Epidermal melanocyte (primary cell): ENCODE data around the gene SPRING1.
"Not testable (repeated sequence)": the region's sequence is repeated elsewhere in the genome, so short reads cannot be mapped to it uniquely, and the experiment has no call there.

Source experiments
- DNase-seq: peaks from one replicate; pipeline ENCODE4 v3.0.0; 2011; ENCODE audit warnings: low spot score; ENCODE audit not compliant: insufficient read length

Gene SPRING1, protein sequence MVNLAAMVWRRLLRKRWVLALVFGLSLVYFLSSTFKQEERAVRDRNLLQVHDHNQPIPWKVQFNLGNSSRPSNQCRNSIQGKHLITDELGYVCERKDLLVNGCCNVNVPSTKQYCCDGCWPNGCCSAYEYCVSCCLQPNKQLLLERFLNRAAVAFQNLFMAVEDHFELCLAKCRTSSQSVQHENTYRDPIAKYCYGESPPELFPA

DNA sequence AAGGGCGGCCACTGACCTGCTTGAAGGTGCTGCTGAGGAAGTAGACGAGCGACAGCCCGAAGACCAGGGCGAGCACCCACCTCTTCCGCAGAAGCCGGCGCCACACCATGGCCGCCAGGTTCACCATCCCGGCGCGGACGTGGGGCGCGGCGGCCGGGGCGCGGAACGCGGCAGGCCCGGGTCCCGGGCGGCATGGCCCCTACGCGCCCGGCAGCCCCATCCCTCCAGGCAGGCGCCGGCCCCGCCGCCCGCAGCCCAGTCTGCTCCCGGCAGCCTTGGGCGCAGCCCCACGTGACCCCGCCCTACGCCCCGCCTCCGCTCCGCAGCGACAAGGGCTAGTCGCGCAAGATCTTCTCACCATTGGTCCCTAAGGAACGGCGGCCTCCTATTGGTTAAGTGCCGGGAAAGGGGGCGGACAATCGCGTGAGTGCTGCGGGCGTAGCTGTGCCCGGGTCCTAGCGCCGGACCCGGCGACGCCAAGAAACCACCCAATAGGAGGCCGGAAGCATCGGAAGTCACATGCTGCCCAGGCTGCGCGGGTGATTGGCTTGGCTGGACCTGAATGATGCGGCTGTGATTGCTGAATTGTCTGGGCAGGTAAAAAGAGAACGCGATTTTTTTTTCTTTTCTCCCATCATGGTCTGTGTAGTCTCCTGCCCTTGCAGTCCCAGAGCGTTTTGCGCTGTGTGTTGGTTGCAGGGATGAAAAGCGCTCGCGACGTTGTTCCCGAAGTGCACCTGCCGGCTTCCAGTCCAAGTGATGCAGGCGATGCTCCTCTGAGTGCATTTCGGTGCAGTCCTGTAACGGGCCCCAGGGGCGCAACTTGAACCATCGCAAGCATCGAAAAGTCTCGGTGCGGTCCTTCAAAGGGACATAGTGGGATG lies at the start of gene SPRING1, which contains the start of gene RNFT2:
SPRING1 (minus strand) TSS at position 296 of the 884 bp plus-strand sequence; CDS start at position 127, 169 bp downstream.
RNFT2 (plus strand) TSS at position 542 of the 884 bp plus-strand sequence. CDS start 2,183 bp downstream, outside the sequence.
- DNase-seq: peak; percentile 99

- no peak for DNase-seq
These were observed 46.4 kb upstream of the SPRING1 start for GRCh38 chr12:116784238-116784612.

- DNase-seq: no peak
These were observed 45.8 kb upstream of the SPRING1 start for GRCh38 chr12:116783525-116784237.

DNA sequence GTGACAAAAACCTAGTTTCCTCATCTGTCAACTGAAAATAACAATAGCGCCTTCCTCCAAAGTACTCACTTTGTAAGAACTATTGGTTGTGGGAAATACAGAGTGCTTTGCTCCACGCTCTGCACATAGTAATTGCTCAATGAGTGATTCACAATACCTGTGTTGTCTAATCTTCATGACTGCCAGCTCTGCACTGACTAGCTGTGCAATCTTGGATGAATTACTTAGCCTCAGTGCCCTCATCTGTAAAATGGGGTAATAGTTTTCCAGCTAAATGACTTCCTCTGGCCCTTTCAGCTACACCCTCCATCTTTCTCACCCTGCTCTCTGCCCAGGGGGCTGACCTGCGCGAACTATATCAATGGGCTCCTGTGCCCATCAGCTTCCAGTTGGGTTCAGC lies 43.1 kb upstream of the SPRING1 start:
- no peak for DNase-seq

- no peak for DNase-seq
These were observed 41.7 kb upstream of the SPRING1 start for GRCh38 chr12:116779597-116779996.

DNA sequence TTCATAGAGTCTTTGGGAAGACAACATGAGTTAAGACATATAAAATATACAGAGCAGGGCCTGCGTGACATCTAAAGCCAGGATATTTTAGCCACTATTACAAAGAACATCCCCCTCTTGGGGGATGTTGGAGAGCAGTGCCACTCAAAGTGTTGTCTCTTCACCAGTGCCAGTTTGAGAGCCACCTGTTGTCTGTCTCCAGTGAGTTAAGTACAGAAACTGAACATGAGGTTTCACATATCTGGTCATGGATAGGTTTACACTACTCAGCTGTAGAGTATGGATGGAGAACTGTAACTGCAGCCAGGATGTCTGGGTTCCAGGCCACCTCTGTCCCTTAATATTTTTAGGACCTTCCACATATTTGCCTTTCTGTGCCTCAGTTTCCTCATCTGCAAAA lies 39.4 kb upstream of the SPRING1 start:
- no peak for DNase-seq

GRCh38 chr12:116774020-116774419 lies 36.2 kb upstream of the SPRING1 start:
- no peak for DNase-seq

DNA sequence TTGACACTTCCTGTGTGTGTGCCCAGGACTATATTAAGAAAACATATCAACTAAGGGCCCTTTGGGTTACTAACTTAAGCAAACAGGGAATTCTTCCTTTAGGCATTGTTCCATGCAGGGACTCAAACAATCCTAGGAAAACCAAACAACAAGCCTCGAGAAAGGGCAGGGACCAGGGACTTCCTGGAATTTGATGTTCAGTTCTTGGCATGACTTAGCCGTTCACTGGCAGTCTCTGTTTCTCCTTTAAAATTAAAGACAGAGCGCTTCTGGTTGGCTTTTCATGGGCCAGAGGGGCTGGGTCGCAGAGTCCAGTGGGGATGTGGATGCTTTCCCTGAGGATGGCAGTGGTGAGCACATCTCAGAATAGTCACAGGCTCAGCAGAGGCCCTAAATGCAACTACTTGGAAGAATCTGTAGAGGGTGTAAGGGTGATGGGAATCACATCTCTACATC lies 35.4 kb upstream of the SPRING1 start:
- DNase-seq: no peak

- DNase-seq: no peak
These were observed 33.8 kb upstream of the SPRING1 start for GRCh38 chr12:116771651-116772050.

DNA sequence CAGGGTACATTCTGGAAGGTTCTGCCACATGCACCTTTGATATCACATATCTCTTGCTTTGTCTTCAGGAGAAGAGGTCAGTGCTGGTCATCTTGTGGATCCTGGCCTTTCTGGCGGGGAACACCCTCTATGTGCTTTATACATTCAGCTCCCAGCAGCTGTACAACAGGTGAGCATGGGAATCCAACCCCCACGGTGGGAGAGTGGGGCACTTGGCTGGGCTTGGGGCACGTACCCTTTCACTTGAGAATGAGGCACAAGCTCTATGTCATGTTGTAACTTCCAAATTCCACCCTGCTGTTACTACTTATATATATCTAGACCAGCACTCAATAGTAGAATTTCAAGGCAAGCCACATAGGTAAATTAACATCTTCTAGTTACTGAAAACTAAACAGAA lies 28.9 kb upstream of the SPRING1 start:
- DNase-seq: no peak

DNA sequence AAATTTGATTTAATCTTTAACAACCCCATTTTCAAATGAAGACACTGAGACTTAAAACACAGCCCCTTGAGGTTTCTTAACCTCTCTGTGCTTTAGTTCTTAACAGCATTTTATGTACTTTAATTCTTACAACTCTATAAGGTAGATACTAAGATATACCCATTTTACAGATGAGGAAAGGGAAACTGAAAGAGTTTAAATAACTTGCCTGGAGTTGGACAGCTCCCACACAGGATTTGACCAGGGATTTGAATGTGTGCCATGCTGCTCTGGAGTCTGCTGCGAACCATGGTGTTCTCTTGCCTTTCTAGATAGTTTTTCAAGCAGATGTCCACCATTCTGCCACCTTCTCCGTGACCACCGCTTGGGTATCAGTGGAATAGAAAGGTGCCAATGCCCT lies 28.4 kb upstream of the SPRING1 start:
- no peak for DNase-seq

DNA sequence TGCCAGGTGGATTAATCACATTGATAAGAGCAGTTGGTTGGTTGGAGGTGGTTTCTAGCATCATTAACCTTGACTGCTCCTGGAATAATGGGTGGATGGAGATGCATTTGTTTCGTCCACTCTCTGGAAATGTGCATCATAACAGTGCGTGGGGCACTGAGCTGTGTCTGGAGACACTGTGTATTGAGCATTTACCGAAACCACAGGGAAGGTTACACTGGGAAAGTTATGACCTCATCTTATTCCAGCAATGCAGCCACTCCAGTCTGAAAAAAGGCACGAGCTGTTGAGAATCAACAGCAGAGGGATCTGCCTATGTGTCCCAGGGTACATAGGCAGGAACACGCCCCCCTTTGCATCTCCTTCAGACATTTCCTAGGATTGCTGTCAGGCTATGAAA lies 27.4 kb upstream of the SPRING1 start:
- no peak for DNase-seq

DNA sequence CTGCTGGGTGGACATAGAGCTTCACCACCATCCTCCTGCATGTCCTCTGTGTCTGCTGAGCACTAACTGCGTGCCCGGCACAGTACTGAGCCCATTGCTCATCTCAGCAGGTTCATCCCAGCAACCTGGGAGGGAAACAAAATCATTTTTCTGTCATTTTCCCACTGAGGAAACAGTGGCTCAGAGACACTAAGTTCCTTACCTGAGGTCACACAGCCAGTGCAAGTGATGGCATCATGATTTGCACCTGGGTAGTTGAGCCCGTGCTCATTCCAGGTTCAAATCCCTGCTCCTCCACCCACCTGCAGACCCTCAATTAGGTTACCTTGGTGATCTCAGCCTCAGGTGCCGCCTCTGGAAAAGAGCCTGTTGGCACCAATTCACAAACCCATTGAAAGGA lies 23.6 kb upstream of the SPRING1 start:
- no peak for DNase-seq

GRCh38 chr12:116760622-116761020 lies 22.8 kb upstream of the SPRING1 start:
- no peak for DNase-seq

GRCh38 chr12:116759783-116760621 lies 22.1 kb upstream of the SPRING1 start:
- no peak for DNase-seq

- DNase-seq: not testable (repeated sequence)
These were observed 16.9 kb upstream of the SPRING1 start for GRCh38 chr12:116754783-116755182.

DNA sequence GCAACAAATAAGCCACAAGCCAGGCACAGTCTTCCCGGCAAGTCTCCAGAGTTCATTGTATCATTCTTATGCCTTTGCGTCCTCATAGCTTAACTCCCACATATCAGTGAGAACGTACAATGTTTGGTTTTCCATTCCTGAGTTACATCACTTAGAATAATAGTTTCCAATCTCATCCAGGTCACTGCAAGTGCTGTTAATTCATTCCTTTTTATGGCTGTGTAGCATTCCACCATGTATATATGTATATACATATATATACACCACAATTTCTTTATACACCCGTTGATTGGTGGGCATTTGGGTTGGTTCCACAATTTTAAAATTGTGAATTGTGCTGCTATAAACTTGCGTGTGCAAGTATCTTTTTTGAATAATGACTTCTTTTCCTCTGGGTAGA lies 16.2 kb upstream of the SPRING1 start:
- not testable (repeated sequence) for DNase-seq

DNA sequence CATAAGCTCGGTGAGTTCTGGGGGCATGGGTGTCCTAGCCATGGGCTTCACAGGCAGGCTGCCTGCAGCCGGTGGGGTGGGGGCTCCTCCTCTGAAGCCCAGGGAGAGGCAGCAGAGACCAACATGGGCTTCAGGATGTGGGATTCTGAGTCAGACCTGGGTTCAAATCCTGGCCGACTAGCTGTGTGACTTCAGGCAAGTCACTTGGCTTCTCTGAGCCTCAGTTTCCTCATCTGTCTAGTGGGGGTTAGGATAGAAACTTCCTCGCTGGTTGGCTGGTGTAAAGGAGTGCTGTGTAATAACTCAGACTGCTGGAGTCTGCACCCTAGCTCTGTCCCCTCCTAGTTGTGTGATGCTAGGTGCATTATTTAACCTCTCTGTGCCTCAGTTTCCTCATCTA lies 12.4 kb upstream of the SPRING1 start:
- DNase-seq: no peak

GRCh38 chr12:116749884-116750283 lies 12.0 kb upstream of the SPRING1 start:
- no peak for DNase-seq

- DNase-seq: no peak
These were observed 7.7 kb upstream of the SPRING1 start for GRCh38 chr12:116745554-116745953.

DNA sequence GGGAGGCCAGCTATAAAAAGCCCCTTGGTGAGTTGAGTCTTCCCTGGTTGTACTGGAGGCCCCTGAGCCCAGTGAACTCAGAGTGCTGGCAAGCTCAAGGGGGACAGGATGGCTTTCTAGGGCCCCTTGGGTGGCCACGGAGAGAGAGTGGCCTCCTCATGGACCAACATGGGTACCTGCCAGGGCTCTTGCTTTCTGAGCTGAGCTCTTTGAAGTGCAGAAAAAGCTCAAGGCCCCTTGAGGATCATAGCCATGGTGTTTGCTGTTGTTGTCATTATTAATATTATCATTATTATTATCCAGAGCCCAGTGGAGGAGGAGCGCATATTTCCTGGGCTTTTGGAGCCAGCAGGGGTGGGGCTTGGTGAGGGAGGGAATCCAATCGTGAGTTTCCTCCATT lies 6.9 kb upstream of the SPRING1 start:
- no peak for DNase-seq
